Adrenal gland (tissue), 12 donors: Measurements from ENCODE around the gene INKA2. TPM values are rescaled to one million over a fixed set of nuclear protein-coding genes. Genes with fewer than 3 reads are reported as not detected.
A peak's percentile ranks its signal among the peaks of the same experiment; 100 is the strongest.

Experiments used
- DNase-seq, 7 donors: peaks; one replicate each; pipeline ENCODE4 v3.0.0-alpha.2; 2019 to 2020
- H3K27ac ChIP-seq, 5 donors: fragments of 200-600 bp; sonication (generic) in 4 of 5; 1 replicate in 3 of 5; 2 replicates in 2 of 5; pipeline versions ENCODE4 v1.5.1 to v1.8.0; 2016 to 2020; ENCODE audit warnings: mild to moderate bottlenecking in 1 of 5
- H3K27me3 ChIP-seq: fragments of 200-600 bp; 2 replicates; pipeline ENCODE4 v1.8.0; 2021
- H3K36me3 ChIP-seq, 2 donors: fragments of 200-600 bp; replicated peaks in 1 of 2; 1 replicate in 1 of 2; 2 replicates in 1 of 2; pipeline versions ENCODE4 v1.5.1 to v1.8.0; 2018 to 2022
- H3K4me1 ChIP-seq, 2 donors: fragments of 200-600 bp; replicated peaks in 1 of 2; 1 replicate in 1 of 2; 2 replicates in 1 of 2; pipeline versions ENCODE4 v1.5.1 to v1.8.0; 2018 to 2021
- H3K4me3 ChIP-seq, 4 donors: fragments of 200-600 bp; sonication (generic) in 3 of 4; one replicate each; pipeline ENCODE4 v1.5.1; 2016 to 2018
- H3K9me3 ChIP-seq, 3 donors: fragments of 200-600 bp; sonication (generic) in 1 of 3; replicated peaks in 1 of 3; 1 replicate in 2 of 3; 2 replicates in 1 of 3; pipeline versions ENCODE4 v1.5.1 to v1.8.0; 2016 to 2021
- POLR2A ChIP-seq, 2 donors: fragments of 450-650 bp; IDR thresholded peaks; one replicate each; pipeline ENCODE4 v1.6.1; 2017; ENCODE audit warnings: antibody characterized with exemption in 2 of 2, mild to moderate bottlenecking in 2 of 2, moderate library complexity in 1 of 2
- WGBS, 4 donors: extraction: QIAGEN DNeasy Blood & Tissue Kit in 2 of 4; methylation state at CpG; one replicate each; pipeline versions ENCODE4 v1.1.5 to v1.1.7; 2013 to 2017; 5-methylcytosine and 5-hydroxymethylcytosine counted together
- intact Hi-C, 2 donors: fragments of 100-400 bp; cut with DNase I; formaldehyde crosslinking; loops; one replicate each; pipeline versions ENCODE4 v1.14.1 to v1.15.0; 2022 to 2023
- polyA plus RNA-seq, 3 donors: library from polyadenylated mRNA; stranded (reverse); fragments of 200-250 nt in 2 of 3; fragments of 350-450 nt in 1 of 3; fragmentation: Illumina TruSeq in 1 of 3; extraction: RNeasy Lipid Tissue Mini Kit (QIAGEN cat#74804) in 1 of 3; gene quantifications; one replicate each; pipeline ENCODE4 v1.2.3, GENCODE V29; 2013 to 2014
- total RNA-seq, 9 donors: library from RNA; depleted of rRNA in 4 of 9; stranded (reverse); fragments of >200 nt in 4 of 9; fragments of 120-200 nt in 1 of 9; fragmentation: NEBNext Ultra II Directional in 1 of 9; extraction: Animal tissue kit (Norgen Biotek cat#: 25700) in 1 of 9; gene quantifications; one replicate each; pipeline versions ENCODE4 v1.1.0 to v1.2.4, GENCODE V29; 2013 to 2023
- TF ChIP-seq, protein P1 (sequence below), 6 experiments: fragments of 450-650 bp in 4 of 6; fragments of 200-600 bp in 2 of 6; sonication (generic) in 1 of 6; IDR thresholded peaks; 1 replicate in 5 of 6; 2 replicates in 1 of 6; pipeline versions ENCODE4 v1.5.1 to v1.8.0; 2016 to 2021; ENCODE audit warnings: antibody characterized with exemption in 6 of 6, mild to moderate bottlenecking in 2 of 6, moderate library complexity in 1 of 6
- donor health status: healthy with polysubstance abuse.
- donor health status: Bipolar disorder and iron deficiency.
- donor health status: DM: yes; HTN: yes; CAD: no.
- donor health status: DM: no; HTN: no; CAD: no.
- donor health status: DM: no; HTN: no; CAD: no.
- donor health status: DM: yes; HTN: yes; CAD: no.

Gene INKA2
- total and polyA plus RNA-seq, 12 donors, result 0.61 to 4.7 (median 0.98) TPM; not detected in 1

DNA sequence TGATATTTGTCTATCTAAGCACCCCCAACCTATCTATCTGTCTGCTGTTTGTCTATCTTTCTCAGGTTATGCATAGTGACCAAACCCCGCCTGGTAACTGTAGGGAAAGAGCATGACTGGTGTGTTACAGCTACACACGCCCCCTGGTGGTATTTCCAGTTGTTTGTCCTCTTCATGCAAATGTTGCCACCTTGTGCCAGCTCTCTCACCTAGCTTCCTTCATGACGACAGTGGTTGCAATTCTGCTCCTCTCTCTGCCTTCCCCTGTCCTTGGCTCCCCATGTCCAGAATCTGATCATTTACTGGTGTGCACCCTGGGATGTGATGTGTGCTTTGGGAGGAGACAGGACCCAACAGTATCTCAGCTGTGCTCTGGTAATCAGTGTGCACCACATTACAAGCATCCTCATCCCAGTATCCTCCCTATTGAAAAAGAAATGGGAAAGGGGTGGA lies 8.1 kb upstream of the INKA2 start:
- H3K36me3 ChIP-seq, result no peaks in the 10 kb centered on the region
- 43 to 61% (median 52%) methylated on average over 3 of the region's 3 CpGs for WGBS, 4 donors
- H3K27me3 ChIP-seq, result no peaks in the 10 kb centered on the region
- intact Hi-C loops, result no loop called here
- no peak overlapping the region for H3K4me3 ChIP-seq
- H3K4me1 ChIP-seq, result no peaks in the 10 kb centered on the region
- H3K27ac ChIP-seq, result no peak overlapping the region
- H3K9me3 ChIP-seq, result no peaks in the 10 kb centered on the region
- no peak for TF ChIP-seq POLR2A (IDR thresholded peaks at IDR 0.05)
- TF ChIP-seq, protein P1, sequence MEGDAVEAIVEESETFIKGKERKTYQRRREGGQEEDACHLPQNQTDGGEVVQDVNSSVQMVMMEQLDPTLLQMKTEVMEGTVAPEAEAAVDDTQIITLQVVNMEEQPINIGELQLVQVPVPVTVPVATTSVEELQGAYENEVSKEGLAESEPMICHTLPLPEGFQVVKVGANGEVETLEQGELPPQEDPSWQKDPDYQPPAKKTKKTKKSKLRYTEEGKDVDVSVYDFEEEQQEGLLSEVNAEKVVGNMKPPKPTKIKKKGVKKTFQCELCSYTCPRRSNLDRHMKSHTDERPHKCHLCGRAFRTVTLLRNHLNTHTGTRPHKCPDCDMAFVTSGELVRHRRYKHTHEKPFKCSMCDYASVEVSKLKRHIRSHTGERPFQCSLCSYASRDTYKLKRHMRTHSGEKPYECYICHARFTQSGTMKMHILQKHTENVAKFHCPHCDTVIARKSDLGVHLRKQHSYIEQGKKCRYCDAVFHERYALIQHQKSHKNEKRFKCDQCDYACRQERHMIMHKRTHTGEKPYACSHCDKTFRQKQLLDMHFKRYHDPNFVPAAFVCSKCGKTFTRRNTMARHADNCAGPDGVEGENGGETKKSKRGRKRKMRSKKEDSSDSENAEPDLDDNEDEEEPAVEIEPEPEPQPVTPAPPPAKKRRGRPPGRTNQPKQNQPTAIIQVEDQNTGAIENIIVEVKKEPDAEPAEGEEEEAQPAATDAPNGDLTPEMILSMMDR (IDR thresholded peaks at IDR 0.05), result peak; percentile 28 to 67 (median 54)
- peak; percentile 46 to 76 (median 65) for DNase-seq

DNA sequence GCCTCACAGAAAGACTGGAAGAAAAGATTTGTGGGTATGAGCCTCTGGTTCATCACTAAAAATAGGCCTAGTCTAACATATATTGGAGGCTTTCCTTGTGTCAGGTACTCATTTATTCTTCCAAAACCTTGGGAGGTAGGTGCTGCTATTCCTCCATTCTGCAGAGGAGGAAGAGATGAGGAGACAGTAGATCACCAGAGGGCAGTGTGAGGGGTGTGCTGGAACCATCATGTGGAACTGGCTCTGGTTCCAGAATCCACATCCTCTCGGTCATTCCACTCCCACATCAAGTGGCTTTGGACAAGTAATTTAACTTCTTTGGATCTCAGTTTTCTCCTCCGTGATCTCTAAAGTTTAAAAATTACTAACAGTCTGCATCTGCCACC lies 7.4 kb upstream of the INKA2 start:
- no peak overlapping the region for H3K4me3 ChIP-seq
- H3K9me3 ChIP-seq, result no peaks in the 10 kb centered on the region
- no peak for DNase-seq
- H3K4me1 ChIP-seq, result no peaks in the 10 kb centered on the region
- no peak overlapping the region for H3K27ac ChIP-seq
- 67 to 90% (median 82%) methylated on average over 2 of the region's 2 CpGs for WGBS, 4 donors
- no peaks in the 10 kb centered on the region for H3K27me3 ChIP-seq
- no peak for TF ChIP-seq POLR2A (IDR thresholded peaks at IDR 0.05)
- TF ChIP-seq, protein P1 (IDR thresholded peaks at IDR 0.05), result no peak
- intact Hi-C loops, result no loop called here
- no peaks in the 10 kb centered on the region for H3K36me3 ChIP-seq

DNA sequence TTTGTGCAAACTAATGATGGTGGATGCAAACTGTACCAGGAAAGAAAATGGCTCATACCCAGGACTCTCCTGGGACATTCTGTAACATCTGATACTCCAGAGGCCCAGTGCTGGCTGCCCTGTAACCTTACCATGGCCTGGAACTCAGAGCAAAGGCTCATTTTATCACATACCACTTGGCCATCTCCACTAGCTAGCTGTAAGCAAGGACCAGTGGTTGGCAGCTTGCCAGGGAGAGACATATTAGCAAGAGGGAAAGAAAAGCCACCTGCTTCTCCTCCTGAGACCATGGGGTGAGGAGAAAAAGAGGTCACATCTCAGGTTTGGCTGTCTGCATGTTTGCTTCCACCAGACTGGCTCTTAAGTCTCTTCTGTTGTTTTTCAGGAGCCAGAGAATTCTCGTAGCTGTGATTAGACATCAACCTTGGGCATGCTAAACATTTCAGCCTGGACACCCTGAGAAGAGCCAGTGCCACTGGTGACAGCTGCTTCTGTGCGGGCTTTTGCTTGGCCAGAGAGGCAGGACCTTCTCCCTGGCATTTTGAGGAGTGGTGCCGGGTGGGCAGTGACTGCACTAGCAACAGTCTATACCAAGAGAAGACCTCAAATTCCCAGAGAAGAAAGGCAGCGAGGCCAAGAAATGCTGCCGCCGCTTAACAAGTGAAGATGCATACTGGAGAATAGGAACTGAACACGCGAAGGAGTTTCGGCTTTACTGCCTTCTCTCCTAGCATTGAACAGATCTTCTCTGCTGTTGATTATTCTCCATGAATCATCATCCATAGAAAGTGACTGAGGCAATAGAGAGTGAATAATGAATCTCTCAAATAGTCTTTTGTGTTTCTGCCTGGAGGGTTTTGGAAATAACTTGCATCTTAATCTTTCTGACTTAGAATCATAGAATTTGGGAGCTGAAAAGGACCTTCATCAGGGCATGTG lies 6.7 kb upstream of the INKA2 start:
- 92 to 93% (median 92%) methylated on average over 9 of the region's 9 CpGs for WGBS, 4 donors
- H3K27ac ChIP-seq, result no peak overlapping the region
- no peaks in the 10 kb centered on the region for H3K4me1 ChIP-seq
- DNase-seq, result no peak
- H3K9me3 ChIP-seq, result no peaks in the 10 kb centered on the region
- H3K36me3 ChIP-seq, result no peaks in the 10 kb centered on the region
- TF ChIP-seq, protein P1 (IDR thresholded peaks at IDR 0.05), result no peak
- TF ChIP-seq POLR2A (IDR thresholded peaks at IDR 0.05), result no peak
- H3K27me3 ChIP-seq, result no peaks in the 10 kb centered on the region
- intact Hi-C loops, result no loop called here
- H3K4me3 ChIP-seq, result no peak overlapping the region

DNA sequence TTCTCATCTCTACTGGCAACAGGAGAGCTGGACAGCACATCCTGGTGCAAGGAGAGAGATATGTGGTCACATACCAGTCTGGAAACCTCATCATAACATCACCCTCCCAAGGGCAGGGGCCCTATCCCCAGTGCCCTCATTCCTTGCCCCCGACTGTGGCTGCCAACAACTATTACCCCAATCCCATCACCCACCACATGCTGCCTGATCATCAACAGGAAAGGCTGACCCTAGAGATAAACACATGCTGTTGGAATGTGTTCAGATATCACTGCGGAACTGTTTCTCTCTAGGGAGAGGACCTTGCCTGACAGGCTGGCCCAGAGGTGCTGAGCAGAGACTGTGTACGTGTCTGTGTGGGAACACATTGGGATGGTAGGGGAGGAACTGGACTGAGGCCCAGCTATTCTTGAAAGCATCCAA lies 4.5 kb upstream of the INKA2 start:
- DNase-seq, result peak in 1 of 7 donors; percentile 8
- Histone ChIP-seq H3K27me3 (no peaks in the 10 kb centered on the region), H3K4me3 (no peak overlapping the region), H3K9me3 (no peaks in the 10 kb centered on the region), H3K4me1 (peaks cover 5 to 15% of the 10 kb centered on the region in 2 donors), H3K27ac (no peak overlapping the region), H3K36me3 (no peaks in the 10 kb centered on the region)
- 54 to 95% (median 62%) methylated on average over 2 to 3 of the region's 3 CpGs for WGBS, 4 donors
- TF ChIP-seq, protein P1 (IDR thresholded peaks at IDR 0.05), result no peak
- no peak for TF ChIP-seq POLR2A (IDR thresholded peaks at IDR 0.05)
- intact Hi-C loops, result no loop called here
